NK-92 (cell line): ENCODE measurements around the gene MAP4K2.

ENCODE experiments used
- DNase-seq: peaks from one replicate; lab custom pipeline; 2025; ENCODE audit not compliant: unreplicated experiment; lab: John Stamatoyannopoulos, UW

Gene MAP4K2

GRCh38 chr11:64769283-64769682 lies 33.7 kb downstream of the MAP4K2 start:
- DNase-seq, result no peak

GRCh38 chr11:64768300-64768694 lies 34.7 kb downstream of the MAP4K2 start:
- no peak for DNase-seq

GRCh38 chr11:64767344-64768299 lies 35.4 kb downstream of the MAP4K2 start:
- DNase-seq, result no peak

- no peak for DNase-seq
Observed at GRCh38 chr11:64766881-64767280, 36.1 kb downstream of the MAP4K2 start.

- no peak for DNase-seq
Observed at GRCh38 chr11:64765851-64766665, 37.0 kb downstream of the MAP4K2 start.

- DNase-seq, result no peak
Observed at GRCh38 chr11:64765291-64765850, 37.6 kb downstream of the MAP4K2 start.

GRCh38 chr11:64764753-64765152 lies 38.3 kb downstream of the MAP4K2 start:
- no peak for DNase-seq

GRCh38 chr11:64764040-64764611 lies 38.9 kb downstream of the MAP4K2 start:
- no peak for DNase-seq

- DNase-seq, result no peak
Observed at GRCh38 chr11:64763526-64764039, 39.4 kb downstream of the MAP4K2 start.

GRCh38 chr11:64762674-64763525 lies 40.1 kb downstream of the MAP4K2 start:
- no peak for DNase-seq

GRCh38 chr11:64762277-64762673 lies 40.7 kb downstream of the MAP4K2 start:
- no peak for DNase-seq

GRCh38 chr11:64760759-64761420 lies 42.1 kb downstream of the MAP4K2 start:
- DNase-seq, result no peak

- no peak for DNase-seq
Observed at GRCh38 chr11:64759722-64760719, 43.0 kb downstream of the MAP4K2 start, which contains the start of gene PYGM. Gene PYGM, minus strand, starts transcription at chr11:64759974. Its CDS starts 76 bp downstream, at chr11:64759898.

- DNase-seq, result no peak
Observed at GRCh38 chr11:64759131-64759721, 43.8 kb downstream of the MAP4K2 start.

GRCh38 chr11:64758330-64759079 lies 44.5 kb downstream of the MAP4K2 start:
- no peak for DNase-seq

- DNase-seq, result no peak
Observed at GRCh38 chr11:64757549-64758329, 45.3 kb downstream of the MAP4K2 start.
